ENCODE results near the gene TATDN2.

The TATDN2 gene, protein sequence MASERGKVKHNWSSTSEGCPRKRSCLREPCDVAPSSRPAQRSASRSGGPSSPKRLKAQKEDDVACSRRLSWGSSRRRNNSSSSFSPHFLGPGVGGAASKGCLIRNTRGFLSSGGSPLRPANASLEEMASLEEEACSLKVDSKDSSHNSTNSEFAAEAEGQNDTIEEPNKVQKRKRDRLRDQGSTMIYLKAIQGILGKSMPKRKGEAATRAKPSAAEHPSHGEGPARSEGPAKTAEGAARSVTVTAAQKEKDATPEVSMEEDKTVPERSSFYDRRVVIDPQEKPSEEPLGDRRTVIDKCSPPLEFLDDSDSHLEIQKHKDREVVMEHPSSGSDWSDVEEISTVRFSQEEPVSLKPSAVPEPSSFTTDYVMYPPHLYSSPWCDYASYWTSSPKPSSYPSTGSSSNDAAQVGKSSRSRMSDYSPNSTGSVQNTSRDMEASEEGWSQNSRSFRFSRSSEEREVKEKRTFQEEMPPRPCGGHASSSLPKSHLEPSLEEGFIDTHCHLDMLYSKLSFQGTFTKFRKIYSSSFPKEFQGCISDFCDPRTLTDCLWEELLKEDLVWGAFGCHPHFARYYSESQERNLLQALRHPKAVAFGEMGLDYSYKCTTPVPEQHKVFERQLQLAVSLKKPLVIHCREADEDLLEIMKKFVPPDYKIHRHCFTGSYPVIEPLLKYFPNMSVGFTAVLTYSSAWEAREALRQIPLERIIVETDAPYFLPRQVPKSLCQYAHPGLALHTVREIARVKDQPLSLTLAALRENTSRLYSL

GRCh38 chr3:10248184-10248983 is at the start of gene TATDN2:
Gene TATDN2, plus strand, starts transcription at chr3:10248459. Its CDS starts 742 bp downstream, at chr3:10249201.
- peak; percentile 93 to 95 for DNase-seq

DNA sequence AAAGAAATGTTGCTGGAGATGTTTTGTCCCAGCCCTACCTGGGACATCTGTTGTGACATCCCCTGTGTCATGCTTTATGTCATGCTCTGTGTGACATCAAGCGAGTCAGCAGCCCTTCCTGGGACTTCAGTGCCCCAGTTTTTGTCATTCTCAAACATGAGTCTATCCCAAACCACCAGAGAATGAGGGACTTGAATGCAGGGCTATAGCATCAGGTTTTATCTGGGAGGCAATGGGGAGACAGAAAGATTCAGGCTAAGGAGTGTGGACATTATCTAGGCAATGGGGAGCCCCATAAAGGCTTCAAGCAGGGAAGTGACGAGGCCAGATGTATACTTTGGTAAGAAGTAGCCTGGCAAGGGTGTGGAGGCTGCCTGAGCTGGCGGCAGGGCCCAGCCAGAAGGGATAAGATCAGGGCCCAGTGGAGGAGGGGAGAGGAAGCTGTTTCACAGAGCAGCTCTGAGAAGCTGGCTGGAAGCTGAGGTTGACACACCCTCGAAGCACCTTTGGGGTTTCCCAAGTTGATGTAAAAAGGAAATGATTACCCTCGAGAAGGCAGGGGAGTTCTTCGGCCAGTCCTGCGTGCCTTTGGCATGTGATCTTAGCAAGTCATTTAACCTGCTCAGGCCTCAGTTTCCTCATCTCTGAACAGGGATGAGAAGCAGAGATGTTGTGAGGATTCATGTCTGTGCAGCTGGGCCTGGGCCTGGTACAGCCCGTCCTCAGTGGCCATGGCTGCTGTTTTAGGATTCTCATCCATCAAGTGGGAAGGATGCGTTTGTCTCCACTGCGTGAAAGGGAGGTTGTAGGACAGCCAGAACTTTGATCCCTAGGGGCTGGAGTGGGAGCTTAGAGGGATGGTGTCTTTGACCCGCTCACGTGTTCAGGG is 49.3 kb upstream of the TATDN2 start:
- DNase-seq, result peak; percentile 67 to 70

DNA sequence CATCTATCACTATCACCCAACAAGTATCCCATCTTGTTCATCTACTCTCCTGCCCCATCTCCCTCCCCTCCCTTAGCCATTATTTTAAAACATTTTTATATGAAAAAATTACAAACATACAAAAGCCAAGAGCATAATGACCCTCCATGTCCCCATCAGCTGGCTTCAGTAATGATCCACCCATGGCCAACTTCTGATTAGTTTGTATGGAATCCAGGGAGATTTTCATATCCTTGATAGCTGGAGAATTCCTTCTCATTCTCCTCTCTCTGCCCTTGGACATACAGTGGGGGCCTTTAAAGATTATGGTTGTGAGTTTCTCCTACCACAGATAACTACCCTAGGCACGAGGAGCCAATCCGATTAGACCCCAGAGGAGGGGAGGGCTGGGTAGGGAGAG is 43.3 kb upstream of the TATDN2 start:
- no peak for DNase-seq

GRCh38 chr3:10205451-10206165 is 42.7 kb upstream of the TATDN2 start:
- no peak for DNase-seq

DNA sequence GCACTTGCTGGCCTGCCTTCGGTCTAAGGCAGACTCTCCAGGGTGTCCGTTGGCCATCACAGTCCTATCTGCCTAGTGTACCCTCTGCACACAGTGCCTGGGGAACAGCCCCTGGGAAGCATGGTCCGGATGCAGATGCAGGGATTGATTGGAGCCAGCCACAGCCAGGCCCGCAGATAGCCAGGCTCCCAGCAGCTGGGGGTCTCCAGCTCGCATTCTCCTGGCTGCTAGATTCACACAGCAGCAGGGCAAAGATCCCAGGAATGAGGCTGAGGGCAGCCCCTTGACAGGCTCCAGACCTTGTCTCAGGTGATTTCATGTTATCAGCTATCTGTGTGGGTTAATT is 42.1 kb upstream of the TATDN2 start:
- DNase-seq, result no peak

GRCh38 chr3:10213156-10213792 is 35.0 kb upstream of the TATDN2 start:
- no peak for DNase-seq

DNA sequence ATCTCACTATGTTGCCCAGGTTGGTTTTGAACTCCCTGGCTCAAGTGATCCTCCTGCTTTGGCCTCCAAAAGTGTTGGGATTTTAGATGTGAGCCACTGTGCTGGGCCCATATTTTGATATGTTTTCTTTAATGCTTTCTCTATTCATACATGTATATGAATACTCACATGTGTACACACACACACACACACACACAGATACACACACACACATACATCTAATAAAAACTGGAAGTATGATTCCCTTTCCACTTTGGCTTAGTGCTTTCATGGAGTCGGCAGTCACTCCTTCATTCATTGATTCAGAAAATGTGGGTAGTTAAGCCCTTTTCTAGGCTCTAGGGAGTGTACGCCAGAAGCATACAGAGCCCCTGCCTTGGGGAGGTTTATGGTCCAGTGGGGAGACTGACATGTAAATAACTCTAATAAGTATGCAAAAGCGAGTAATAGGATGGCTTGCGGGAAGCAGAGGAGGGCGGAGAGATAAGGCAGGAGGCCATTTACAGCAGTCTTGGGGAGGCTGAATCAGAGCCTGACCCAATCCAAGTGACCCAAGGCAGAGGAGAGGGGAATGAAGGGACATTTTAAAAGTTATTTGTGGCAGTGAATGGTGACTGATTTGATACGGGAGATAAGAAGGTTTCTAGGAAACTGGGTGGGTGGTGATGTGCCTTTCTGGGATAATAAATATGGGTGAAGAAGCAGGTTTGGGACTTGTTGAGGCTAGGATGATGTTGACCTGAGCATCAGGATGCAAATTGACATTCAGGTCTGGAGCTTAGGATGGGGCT is 32.5 kb upstream of the TATDN2 start:
- DNase-seq, result no peak

- no peak for DNase-seq
Measured at GRCh38 chr3:10217359-10217758, 30.9 kb upstream of the TATDN2 start.

GRCh38 chr3:10219737-10220136 is 28.5 kb upstream of the TATDN2 start:
- DNase-seq, result no peak

GRCh38 chr3:10223676-10224639 is 24.3 kb upstream of the TATDN2 start:
- DNase-seq, result peak in 1 of 2 donors; percentile 40

DNA sequence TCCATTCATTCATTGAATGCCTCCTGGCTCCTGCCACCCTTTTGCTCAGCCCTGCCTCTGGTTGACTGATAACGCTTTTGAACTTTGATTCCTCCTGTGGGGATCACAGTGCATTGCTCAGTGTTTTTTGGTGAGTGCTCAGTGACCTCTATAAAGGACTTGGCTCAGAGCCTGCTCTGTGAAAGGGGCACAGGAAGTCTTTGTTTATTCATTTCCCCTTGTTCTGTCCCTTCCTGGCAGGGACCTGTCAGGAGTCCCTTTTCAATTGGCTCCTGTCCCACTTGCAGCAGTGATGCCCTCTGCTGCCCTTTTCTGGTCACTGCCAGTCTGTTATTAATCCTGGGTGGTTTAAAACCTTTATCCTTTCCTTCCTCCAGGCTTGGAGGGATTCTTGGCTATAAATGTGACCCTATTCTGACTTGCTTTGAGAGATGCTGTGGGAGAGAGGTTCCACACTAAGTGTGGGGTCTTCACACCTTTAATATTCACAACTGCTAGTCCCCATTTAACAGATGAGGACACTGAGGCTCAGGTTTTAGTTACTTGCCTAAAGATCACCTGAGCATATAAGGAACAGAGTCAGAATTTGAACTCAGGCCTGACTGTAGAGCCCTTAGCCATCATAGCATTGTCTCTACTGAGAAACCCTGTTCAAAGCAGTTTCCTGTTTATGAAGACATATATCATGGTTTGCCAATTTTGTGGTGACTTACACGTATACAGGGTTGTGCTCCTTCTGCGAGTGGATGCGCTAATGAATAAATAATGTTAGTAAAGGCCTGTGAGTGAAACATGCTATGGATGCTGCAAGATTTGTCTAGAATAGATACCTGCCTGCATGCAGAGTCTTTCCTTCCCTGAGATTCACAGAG is 23.2 kb upstream of the TATDN2 start:
- DNase-seq, result peak; percentile 68 to 73

GRCh38 chr3:10226293-10226692 is 22.0 kb upstream of the TATDN2 start:
- DNase-seq, result no peak

- DNase-seq, result peak; percentile 53 to 59
Measured at GRCh38 chr3:10228248-10228950, 19.9 kb upstream of the TATDN2 start.

DNA sequence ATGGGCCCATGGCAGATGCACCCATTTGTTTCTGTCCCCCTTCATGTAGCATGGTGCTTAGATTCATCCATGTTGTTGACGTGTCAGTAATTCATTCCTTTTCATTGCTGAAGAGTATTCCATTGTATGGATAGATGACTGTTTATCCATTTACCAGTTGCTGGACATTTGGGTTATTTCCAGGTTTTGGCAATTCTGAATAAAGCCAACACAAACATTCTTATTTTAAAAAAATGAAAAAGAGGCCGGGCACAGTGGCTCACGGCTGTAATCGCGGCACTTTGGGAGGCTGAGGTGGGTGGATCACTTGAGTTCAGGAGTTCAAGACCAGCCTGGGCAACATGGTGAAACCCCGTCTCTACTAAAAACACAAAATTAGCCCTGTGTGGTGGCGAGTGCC is 18.7 kb upstream of the TATDN2 start:
- no peak for DNase-seq

DNA sequence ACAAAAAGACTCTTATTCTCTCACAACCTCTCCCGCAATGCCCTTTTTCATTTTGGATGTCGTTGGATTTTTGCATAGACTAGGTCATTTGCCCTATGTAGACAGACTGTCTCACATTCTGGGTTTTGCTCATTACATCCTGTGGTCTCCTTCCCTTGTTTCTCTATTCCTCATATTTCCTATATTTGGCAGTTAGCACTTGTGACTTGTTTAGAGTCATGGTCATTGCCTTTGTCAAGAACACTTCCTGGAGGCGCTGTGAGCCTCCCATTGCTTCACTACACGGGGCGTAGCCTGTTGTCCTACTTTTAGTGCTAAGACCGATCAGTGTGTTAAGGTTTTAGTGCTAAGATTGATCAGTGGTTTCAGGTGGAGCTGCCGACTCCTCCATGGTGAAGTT is 16.1 kb upstream of the TATDN2 start:
- no peak for DNase-seq

- DNase-seq, result no peak
Measured at GRCh38 chr3:10233988-10234387, 14.3 kb upstream of the TATDN2 start.

DNA sequence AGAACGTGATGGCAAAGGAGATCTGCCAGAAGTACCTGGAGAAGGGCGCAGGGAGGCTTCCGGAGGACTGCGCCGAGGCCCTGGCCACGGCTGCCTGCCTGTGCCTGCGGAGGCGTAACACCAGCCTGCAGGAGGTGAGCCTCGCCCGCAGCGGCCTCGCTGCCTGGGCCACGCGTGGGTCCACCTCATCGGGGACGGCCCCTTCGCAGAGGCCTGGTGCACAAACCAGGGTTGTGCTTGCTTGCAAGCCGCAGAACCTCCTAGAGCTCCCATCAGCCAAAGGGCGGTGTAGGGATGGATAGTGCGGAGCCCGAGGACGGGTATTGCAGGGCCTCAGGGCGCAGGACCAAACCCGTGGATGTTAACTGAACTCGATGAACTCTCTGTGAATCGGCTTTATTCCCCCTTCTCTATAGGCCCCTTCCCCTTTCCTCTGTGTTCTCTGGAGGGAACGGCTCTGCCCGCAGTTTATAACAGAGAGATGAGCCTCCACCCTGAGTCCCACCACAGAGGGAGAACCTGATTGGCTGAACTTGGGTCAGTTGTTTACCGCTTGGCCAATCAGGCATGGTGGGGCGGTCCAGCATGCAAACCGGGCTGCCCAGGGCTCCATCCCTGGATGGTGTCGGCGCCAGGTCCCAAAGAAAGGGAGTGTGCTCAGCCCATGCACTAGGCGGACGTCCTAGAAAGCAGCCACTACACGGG is 13.6 kb upstream of the TATDN2 start:
- no peak for DNase-seq
